Brain pericyte (primary cell): ENCODE data around the gene CDKL2.

Experiments used
- DNase-seq: peaks from one replicate; pipeline ENCODE4 v3.0.0-alpha.2; 2012; ENCODE audit warnings: low read depth, low spot score

Gene CDKL2

GRCh38 chr4:75639124-75639695, 8.9 kb upstream of the CDKL2 start:
- DNase-seq, result no peak

GRCh38 chr4:75637827-75638226, 7.5 kb upstream of the CDKL2 start:
- DNase-seq, result no peak

GRCh38 chr4:75637176-75637575, 6.8 kb upstream of the CDKL2 start:
- no peak for DNase-seq

GRCh38 chr4:75634951-75635350, 4.6 kb upstream of the CDKL2 start:
- DNase-seq, result no peak

- no peak for DNase-seq
Observed at GRCh38 chr4:75634281-75634680, 4.0 kb upstream of the CDKL2 start.

GRCh38 chr4:75633846-75634245, 3.5 kb upstream of the CDKL2 start:
- no peak for DNase-seq

- DNase-seq, result no peak
Observed at GRCh38 chr4:75630937-75631329, 605 bp upstream of the CDKL2 start.

GRCh38 chr4:75629239-75629638, 1.1 kb downstream of the CDKL2 start:
- no peak for DNase-seq

- no peak for DNase-seq
Observed at GRCh38 chr4:75623026-75623425, 7.3 kb downstream of the CDKL2 start.

GRCh38 chr4:75621715-75622114, 8.6 kb downstream of the CDKL2 start:
- no peak for DNase-seq

- DNase-seq, result no peak
Observed at GRCh38 chr4:75612306-75612705, 18.0 kb downstream of the CDKL2 start.

GRCh38 chr4:75605928-75606327, 24.4 kb downstream of the CDKL2 start:
- no peak for DNase-seq

- no peak for DNase-seq
Observed at GRCh38 chr4:75599647-75600046, 30.7 kb downstream of the CDKL2 start.

- no peak for DNase-seq
Observed at GRCh38 chr4:75598390-75598789, 31.9 kb downstream of the CDKL2 start.

- DNase-seq, result no peak
Observed at GRCh38 chr4:75596061-75596460, 34.3 kb downstream of the CDKL2 start.

- no peak for DNase-seq
Observed at GRCh38 chr4:75593393-75593792, 36.9 kb downstream of the CDKL2 start.

GRCh38 chr4:75584067-75584466, 46.3 kb downstream of the CDKL2 start:
- no peak for DNase-seq

- DNase-seq, result no peak
Observed at GRCh38 chr4:75567725-75568124, 62.6 kb downstream of the CDKL2 start.

- DNase-seq, result no peak
Observed at GRCh38 chr4:75566911-75567310, 63.4 kb downstream of the CDKL2 start.

- no peak for DNase-seq
Observed at GRCh38 chr4:75565481-75565880, 64.8 kb downstream of the CDKL2 start.

- no peak for DNase-seq
Observed at GRCh38 chr4:75564023-75564422, 66.3 kb downstream of the CDKL2 start.

- no peak for DNase-seq
Observed at GRCh38 chr4:75561789-75562188, 68.5 kb downstream of the CDKL2 start.

- DNase-seq, result no peak
Observed at GRCh38 chr4:75557696-75558095, 72.6 kb downstream of the CDKL2 start.
